GM12878 (cell line): ENCODE data around the gene ACTR1A. TPM values are rescaled to one million over a fixed set of nuclear protein-coding genes. Genes with fewer than 3 reads are reported as not detected.

Experiments
- ATAC-seq: fragments of 200-7000 bp; cut with Tn5 transposase; 3 replicates; pipeline ENCODE4 v1.9.1; 2020; ENCODE audit warnings: mild to moderate bottlenecking, moderate library complexity
- BruUV-seq: library from RNA; stranded (reverse); fragments of 400-500 nt; replicated peaks from 2 replicates; lab custom pipeline; 2021; lab: Mats Ljungman, UMichigan
- CTCF ChIA-PET: fragments of 300-600 bp; sonication (Branson Sonifier 250); formaldehyde crosslinking; extraction: SDS; loops from one replicate; lab custom pipeline; 2021; ENCODE audit warnings: inconsistent platforms; lab: Yijun Ruan, JAX
- POLR2A ChIA-PET: fragments of 350-600 bp; formaldehyde crosslinking; extraction: SDS; loops from one replicate; lab custom pipeline; 2021; ENCODE audit warnings: inconsistent platforms; lab: Charles Lee
- RAD21 ChIA-PET: fragments of 300-600 bp; sonication (Branson Sonifier 250); formaldehyde crosslinking; loops from one replicate; lab custom pipeline; 2023; ENCODE audit warnings: antibody characterized with exemption; ENCODE audit not compliant: unreplicated experiment; lab: Charles Lee
- SMC1A ChIA-PET: fragments of 300-600 bp; sonication (Branson Sonifier 250); formaldehyde crosslinking; loops from one replicate; lab custom pipeline; 2023; ENCODE audit not compliant: unreplicated experiment, uncharacterized antibody; lab: Charles Lee
- DNase-seq: peaks from one replicate; pipeline ENCODE4 v3.0.0-alpha.2; 2011; ENCODE audit warnings: low read depth, low spot score
- FAIRE-seq: peaks from 3 replicates; lab custom pipeline; 2011; peaks lifted over from hg19 to GRCh38; lab: Jason Lieb, UNC
- H2AFZ ChIP-seq: 2 replicates; pipeline ENCODE4 v1.6.0; 2011; ENCODE audit warnings: low read depth, low read length, control low read depth; ENCODE audit not compliant: control insufficient read depth
- H3K27ac ChIP-seq: 2 replicates; pipeline ENCODE4 v1.5.1; 2011; ENCODE audit warnings: control low read depth; ENCODE audit not compliant: control insufficient read depth, insufficient read depth
- H3K27me3 ChIP-seq, 2 experiments: replicated peaks in 1 of 2; 2 replicates each; pipeline versions ENCODE4 v1.6.0 to v1.6.1; 2011; ENCODE audit warnings: low read length in 1 of 2; ENCODE audit not compliant: control insufficient read depth in 2 of 2, insufficient read depth in 2 of 2
- H3K36me3 ChIP-seq, 2 experiments: 2 replicates each; pipeline ENCODE4 v1.5.1; 2011; ENCODE audit warnings: low read length in 1 of 2; ENCODE audit not compliant: control insufficient read depth in 2 of 2, insufficient read depth in 2 of 2
- H3K4me1 ChIP-seq: 2 replicates; pipeline ENCODE4 v1.6.1; 2011; ENCODE audit warnings: mild to moderate bottlenecking, low read length, moderate library complexity, mixed read lengths; ENCODE audit not compliant: control insufficient read depth, insufficient read depth
- H3K4me2 ChIP-seq: 2 replicates; pipeline ENCODE4 v1.6.0; 2011; ENCODE audit warnings: control low read depth; ENCODE audit not compliant: control insufficient read depth, insufficient read depth
- H3K4me3 ChIP-seq: fragments of 200-600 bp; sonication (generic); 2 replicates; pipeline ENCODE4 v1.5.1; 2016
- H3K79me2 ChIP-seq: 2 replicates; pipeline ENCODE4 v1.6.0; 2011; ENCODE audit warnings: low read length; ENCODE audit not compliant: control insufficient read depth, insufficient read depth
- H3K9ac ChIP-seq: 2 replicates; pipeline ENCODE4 v1.8.0; 2011; ENCODE audit warnings: low read length, control low read depth, mixed read lengths; ENCODE audit not compliant: control insufficient read depth, insufficient read depth
- H3K9me3 ChIP-seq: replicated peaks from 3 replicates; pipeline ENCODE4 v1.5.1; 2011; ENCODE audit warnings: mild to moderate bottlenecking, low read length; ENCODE audit not compliant: control insufficient read depth, insufficient read depth
- H4K20me1 ChIP-seq: 2 replicates; pipeline ENCODE4 v1.6.0; 2011; ENCODE audit not compliant: control insufficient read depth, insufficient read depth
- BCL11A ChIP-seq: IDR thresholded peaks from 2 replicates; pipeline ENCODE4 v1.6.1; 2011; ENCODE audit warnings: low read depth, low read length
- CUX1 ChIP-seq: IDR thresholded peaks from 2 replicates; pipeline ENCODE4 v1.6.1; 2012; ENCODE audit warnings: improper control_type of control experiment, low read depth, low read length; ENCODE audit not compliant: insufficient replicate concordance
- EGR1 ChIP-seq, 2 experiments: IDR thresholded peaks; 1 replicate in 1 of 2; 2 replicates in 1 of 2; pipeline ENCODE4 v1.6.1; 2011 to 2012; ENCODE audit warnings: low read depth in 2 of 2, low read length in 2 of 2, borderline replicate concordance in 1 of 2, mild to moderate bottlenecking in 1 of 2, moderate library complexity in 1 of 2
- PAX5 ChIP-seq: IDR thresholded peaks from 2 replicates; pipeline ENCODE4 v1.6.1; 2011; ENCODE audit warnings: low read depth, low read length, borderline replicate concordance
- RBBP5 ChIP-seq: fragments of 200-600 bp; sonication (generic); conservative IDR thresholded peaks from 2 replicates; pipeline ENCODE4 v1.6.1; 2016
- RCOR1 ChIP-seq: conservative IDR thresholded peaks from 2 replicates; pipeline ENCODE4 v1.6.1; 2012; ENCODE audit warnings: low read depth, low read length, improper control_type of control experiment
- SMAD5 ChIP-seq: IDR thresholded peaks from 2 replicates; pipeline ENCODE4 v1.6.1; 2016; ENCODE audit warnings: antibody characterized with exemption, low read depth
- SP1 ChIP-seq: IDR thresholded peaks from one replicate; pipeline ENCODE4 v1.6.1; 2011; ENCODE audit warnings: low read depth, low read length
- SREBF1 ChIP-seq: IDR thresholded peaks from 2 replicates; pipeline ENCODE4 v1.6.1; 2012; ENCODE audit warnings: mild to moderate bottlenecking, low read length
- SREBF2 ChIP-seq: IDR thresholded peaks from 2 replicates; pipeline ENCODE4 v1.6.1; 2012; ENCODE audit warnings: mild to moderate bottlenecking, low read length
- SUZ12 ChIP-seq: fragments of 200-600 bp; sonication (generic); IDR thresholded peaks from one replicate; pipeline ENCODE4 v1.6.1; 2018; ENCODE audit warnings: antibody characterized with exemption, mild to moderate bottlenecking; ENCODE audit not compliant: unreplicated experiment
- YY1 ChIP-seq: IDR thresholded peaks from 2 replicates; pipeline ENCODE4 v1.6.1; 2011; ENCODE audit warnings: low read depth, mild to moderate bottlenecking, low read length
- ZNF207 ChIP-seq: fragments of 450-650 bp; IDR thresholded peaks from 2 replicates; pipeline ENCODE4 v1.6.1; 2014; ENCODE audit warnings: antibody characterized with exemption, mild to moderate bottlenecking, borderline replicate concordance
- ZNF24 ChIP-seq: fragments of 450-650 bp; IDR thresholded peaks from 2 replicates; pipeline ENCODE4 v1.6.1; 2017; ENCODE audit warnings: antibody characterized with exemption, mild to moderate bottlenecking
- WGBS: methylation state at CpG from one replicate; pipeline ENCODE4 v1.1.6; 2016; ENCODE audit warnings: low lambda C conversion rate; ENCODE audit not compliant: insufficient replicate concordance, insufficient coverage; ENCODE audit errors: missing lambda C conversion rate; 5-methylcytosine and 5-hydroxymethylcytosine counted together
- in situ Hi-C: fragments of 300-500 bp; cut with MboI; formaldehyde crosslinking; loops from 9 replicates; pipeline ENCODE4 v1.14.3; 2018; ENCODE audit warnings: mixed read lengths
- intact Hi-C: fragments of 100-400 bp; cut with micrococcal nuclease; formaldehyde crosslinking; loops from one replicate; pipeline ENCODE4 v1.14.2; 2022; ENCODE audit not compliant: unreplicated experiment
- polyA plus RNA-seq, 11 experiments: library from polyadenylated mRNA; depleted of rRNA in 4 of 11; unstranded in 6 of 11; stranded (reverse) in 5 of 11; fragments of >200 nt; fragmentation: Nextera tagmentation in 4 of 11; fragmentation: Illumina TruSeq in 1 of 11; extraction: Ambion mirVana in 4 of 11; extraction: Trizol in 1 of 11; gene quantifications; 1 replicate in 1 of 11; 2 replicates in 10 of 11; pipeline versions ENCODE4 v1.2.1 to v1.2.3, GENCODE V29; 2011 to 2016; ENCODE audit warnings: inconsistent platforms in 2 of 11, missing spikeins in 2 of 11, low read depth in 1 of 11
- total RNA-seq, 4 experiments: library from RNA; depleted of rRNA in 3 of 4; stranded (reverse); fragments of >200 nt in 3 of 4; fragmentation: Illumina TruSeq in 1 of 4; extraction: Trizol in 1 of 4; gene quantifications; 2 replicates each; pipeline versions ENCODE4 v1.2.1 to v1.2.3, GENCODE V29; 2013 to 2021

ACTR1A gene
- total and polyA plus RNA-seq, 10 of the 15 experiments (the other 5 are each of a cell fraction or from before 2014, with no cell fraction given): 43.0 to 110 (median 78.9) TPM

- POLR2A ChIA-PET: interaction anchor here (0.6 to 1.2 kb wide), 2 partner anchors 8 to 142 kb away, joined by 3 to 5 read pairs; no protein-coding TSS in a partner anchor
- no TSS peak for BruUV-seq
These were observed 15.0 kb upstream of the ACTR1A start for GRCh38 chr10:102517553-102517952.

More at GRCh38 chr10:102517553-102517952, 15.0 kb upstream of the ACTR1A start:
- RAD21 ChIA-PET: interaction anchor here (0.9 to 2.0 kb wide), 3 partner anchors 12 to 66 kb away, joined by 3 to 6 read pairs (median 5); partner anchors contain the start of gene SUFU
- H3K9me3 ChIP-seq: no peaks in the 10 kb centered on the region
- TF ChIP-seq SMAD5: no peak
- TF ChIP-seq SUZ12: no peak
- TF ChIP-seq ZNF24: no peak
- TF ChIP-seq SP1: no peak
- TF ChIP-seq PAX5: no peak
- TF ChIP-seq EGR1 (IDR thresholded peaks at IDR 0.05; ENCODE audit: borderline replicate concordance in 1 of 2, low read depth in 2 of 2, low read length in 2 of 2): no peak
- TF ChIP-seq RBBP5: no peak
- no peak for TF ChIP-seq SREBF2
- TF ChIP-seq RCOR1: no peak
- no peak for TF ChIP-seq SREBF1
- no peak for TF ChIP-seq YY1
- no peak for TF ChIP-seq CUX1
- no peak for TF ChIP-seq ZNF207
- no peak for TF ChIP-seq BCL11A
- TF ChIP-seq, all 136 proteins: peak for 0
- whole genome bisulfite sequencing: 82% methylated on average over 3 of the region's 3 CpGs
- H3K27ac ChIP-seq: no peak overlapping the region
- H3K79me2 ChIP-seq: no peaks in the 10 kb centered on the region
- SMC1A ChIA-PET: interaction anchor here (1.1 kb wide), 1 partner anchor 108 kb away, joined by 3 read pairs; no protein-coding TSS in a partner anchor
- FAIRE-seq (no peak), ATAC-seq (no peak), DNase-seq (no peak)
- intact Hi-C loops (no loop called here), in situ Hi-C loops (no loop called here)
- no peaks in the 10 kb centered on the region for H3K27me3 ChIP-seq
- no peak overlapping the region for H3K9ac ChIP-seq
- H3K4me1 ChIP-seq: no peaks in the 10 kb centered on the region
- CTCF ChIA-PET: interaction anchor here (2.0 kb wide), 1 partner anchor 10 kb away, joined by 6 read pairs; no protein-coding TSS in a partner anchor
- no peak overlapping the region for H3K4me2 ChIP-seq
- peaks cover 8 to 18% of the 10 kb centered on the region in 2 experiments; a peak in 3 of 4 replicates for H3K36me3 ChIP-seq
- H2AFZ ChIP-seq: no peak overlapping the region
- no peak overlapping the region for H3K4me3 ChIP-seq
- H4K20me1 ChIP-seq: no peaks in the 10 kb centered on the region
